Renal cortical epithelial cell (primary cell): Measurements from ENCODE around the gene EXOC3. TPM values are rescaled to one million over a fixed set of nuclear protein-coding genes. Genes with fewer than 3 reads are reported as not detected.
"Not testable (repeated sequence)": the region's sequence is repeated elsewhere in the genome, so short reads cannot be mapped to it uniquely, and the experiment has no call there.

Source experiments
- DNase-seq: peaks from one replicate; pipeline ENCODE4 v3.0.0-alpha.2; 2011; ENCODE audit warnings: low read depth
- total RNA-seq: library from RNA; depleted of rRNA; stranded (reverse); fragments of >200 nt; gene quantifications from 2 replicates; pipeline ENCODE4 v1.2.3, GENCODE V29; 2014

The EXOC3 gene
- total RNA-seq, 1 donor from 2014 or later = 56.9 TPM

GRCh38 chr5:486597-486996, 43.6 kb downstream of the EXOC3 start:
- DNase-seq = not testable (repeated sequence)

DNA sequence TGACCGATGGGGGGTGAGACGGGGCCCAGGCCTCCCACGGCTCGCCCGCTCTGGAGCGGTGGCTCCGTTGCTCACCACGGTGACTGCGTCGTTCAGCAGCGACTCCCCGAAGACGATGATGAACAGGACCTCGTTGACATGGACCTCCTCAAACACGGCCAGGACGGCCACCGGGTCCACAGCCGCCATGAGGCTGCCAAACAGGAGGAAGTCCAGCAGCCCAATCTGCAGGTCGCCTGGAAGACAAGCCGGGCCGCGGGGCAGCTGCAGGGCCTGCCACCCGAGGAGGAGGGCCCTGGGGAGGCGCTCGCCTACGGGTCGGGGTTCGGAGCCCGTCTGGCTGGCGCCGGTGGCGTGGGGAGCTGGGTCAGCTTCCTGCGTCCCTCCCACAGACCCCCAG, 45.3 kb downstream of the EXOC3 start:
- DNase-seq = no peak

- DNase-seq = no peak
Observed at GRCh38 chr5:488744-489688, 46.0 kb downstream of the EXOC3 start.

- DNase-seq = no peak
Observed at GRCh38 chr5:489689-490080, 46.7 kb downstream of the EXOC3 start.

- no peak for DNase-seq
Observed at GRCh38 chr5:490116-491106, 47.4 kb downstream of the EXOC3 start.

DNA sequence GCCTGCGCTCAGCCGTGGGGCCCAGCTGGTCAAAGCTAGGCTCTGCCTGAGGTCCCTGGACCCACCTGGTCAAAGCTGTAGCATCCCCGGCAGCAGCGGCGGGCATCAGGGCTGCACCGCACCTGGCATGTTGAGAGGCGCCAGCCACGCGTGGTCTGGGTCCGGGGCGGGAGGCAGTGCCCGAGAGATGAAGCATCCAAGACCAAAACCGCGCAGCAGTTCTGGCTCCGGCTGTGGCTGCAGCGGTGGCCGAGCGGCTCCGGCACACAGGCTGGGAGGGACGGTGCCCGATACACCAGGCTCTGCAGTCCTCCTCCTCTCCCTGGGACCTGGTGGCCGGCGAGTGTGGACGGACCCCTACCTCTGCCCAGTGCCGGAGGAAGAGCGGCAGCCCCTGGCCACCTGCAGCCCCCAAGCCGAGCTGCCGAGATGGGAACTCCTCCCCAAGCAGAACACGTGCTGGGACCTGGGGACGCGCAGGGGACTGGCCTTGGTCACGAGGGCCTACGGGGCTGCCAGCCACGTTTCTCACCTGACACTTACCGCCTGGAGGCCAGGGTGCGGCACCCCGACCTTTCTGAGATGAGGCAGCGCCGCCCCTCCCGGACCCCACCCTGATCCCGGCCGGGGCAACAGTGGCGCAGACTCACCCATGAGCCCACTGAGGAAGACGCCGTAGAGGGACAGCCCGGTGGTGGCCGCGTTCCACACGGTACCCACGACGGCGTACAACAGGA, 48.3 kb downstream of the EXOC3 start:
- no peak for DNase-seq

DNA sequence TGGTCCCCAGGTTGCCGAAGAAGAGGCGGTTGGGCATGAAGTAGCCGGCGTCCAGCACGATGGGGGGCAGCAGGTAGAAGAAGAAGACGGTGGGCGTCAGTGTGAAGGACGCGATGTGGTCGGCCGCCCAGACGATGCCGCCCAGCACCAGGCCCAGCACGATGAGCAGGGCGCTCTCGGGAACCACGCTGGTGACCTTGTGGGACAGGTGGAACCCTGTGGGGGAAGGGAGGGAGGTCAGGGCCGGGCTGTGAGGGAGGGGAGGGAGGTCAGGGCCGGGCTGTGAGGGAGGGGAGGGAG, 48.8 kb downstream of the EXOC3 start:
- DNase-seq = no peak

GRCh38 chr5:492314-492893, 49.4 kb downstream of the EXOC3 start:
- no peak for DNase-seq

DNA sequence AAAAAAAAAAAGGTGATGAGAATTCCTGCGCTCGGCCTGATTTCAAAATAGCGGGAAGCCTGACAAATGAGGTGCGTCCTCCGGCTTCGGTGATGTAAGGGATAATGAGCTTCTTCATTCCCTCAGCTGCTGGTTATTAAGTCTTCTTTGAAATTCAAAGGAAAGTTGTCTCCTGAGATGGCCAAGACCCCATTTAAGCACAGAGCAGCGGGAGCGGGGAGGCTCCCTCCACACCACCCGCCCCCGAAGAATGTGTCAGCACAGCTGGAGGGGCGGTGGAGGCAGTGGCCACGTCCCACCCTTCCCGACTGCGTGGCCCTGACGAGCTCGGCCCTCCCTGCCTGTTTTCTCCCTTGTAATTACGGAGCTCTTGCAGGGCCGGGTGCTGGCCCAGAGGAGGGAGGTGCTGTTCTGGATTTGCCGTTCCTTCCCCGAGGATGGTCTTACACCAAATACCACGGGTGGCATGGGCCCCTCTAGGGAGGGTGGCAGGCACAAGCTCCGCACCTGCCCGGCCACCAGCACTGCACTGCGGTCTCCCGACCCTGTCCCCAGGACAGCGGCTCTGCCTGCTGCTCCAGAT, 50.2 kb downstream of the EXOC3 start:
- no peak for DNase-seq

GRCh38 chr5:493758-494157, 50.8 kb downstream of the EXOC3 start:
- no peak for DNase-seq

DNA sequence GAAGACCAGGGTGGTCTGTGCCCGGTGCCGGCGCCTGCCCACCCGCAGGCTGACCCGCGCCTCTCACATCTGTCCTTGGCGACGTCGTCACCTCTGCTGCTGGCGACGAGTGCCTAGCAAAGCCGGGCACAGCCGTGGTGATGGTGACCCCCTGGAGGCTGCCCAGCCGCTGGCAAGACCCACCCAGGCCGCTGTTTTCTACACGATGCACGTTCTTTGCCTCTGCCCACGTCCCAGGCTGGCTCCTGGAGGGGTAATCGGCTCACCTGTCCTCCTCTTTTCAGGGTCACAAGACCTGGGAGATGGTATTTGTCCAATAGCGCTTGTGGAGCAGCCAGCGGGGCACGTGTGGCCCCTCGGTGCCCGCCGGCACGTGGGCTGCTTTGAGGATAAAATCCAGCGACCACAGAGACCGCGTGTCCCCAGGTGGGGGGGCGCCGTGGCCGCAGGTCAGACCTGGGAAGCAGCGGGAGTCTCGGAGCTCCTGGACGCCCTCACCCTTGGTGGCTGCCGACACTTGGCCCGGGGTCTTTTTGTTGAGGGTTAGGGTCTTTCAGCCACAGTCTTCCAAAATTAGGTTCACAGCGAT, 51.8 kb downstream of the EXOC3 start:
- no peak for DNase-seq

DNA sequence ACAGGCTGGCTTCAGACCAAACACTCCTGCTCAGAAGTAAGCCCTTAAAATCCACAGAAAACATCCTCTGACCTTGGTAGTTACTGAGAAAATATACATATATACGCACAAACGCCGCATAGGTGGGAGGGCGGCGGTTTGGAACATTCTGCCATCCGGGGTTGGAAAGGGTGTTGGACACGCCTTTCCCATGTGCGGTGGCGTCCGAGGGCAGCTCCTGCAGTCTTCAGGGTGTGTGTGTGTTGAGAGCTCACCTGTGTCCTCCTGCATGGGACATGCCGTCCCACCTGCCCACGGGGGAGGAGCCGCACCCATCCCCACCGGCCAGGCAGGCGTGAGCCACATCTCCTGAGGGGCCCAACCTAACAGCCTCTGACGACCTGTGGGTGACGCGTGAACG, 53.1 kb downstream of the EXOC3 start:
- no peak for DNase-seq

- DNase-seq = no peak
Observed at GRCh38 chr5:497090-497700, 54.2 kb downstream of the EXOC3 start.

- DNase-seq = no peak
Observed at GRCh38 chr5:497871-498509, 55.0 kb downstream of the EXOC3 start.

GRCh38 chr5:499233-500209, 56.5 kb downstream of the EXOC3 start:
- DNase-seq = no peak

DNA sequence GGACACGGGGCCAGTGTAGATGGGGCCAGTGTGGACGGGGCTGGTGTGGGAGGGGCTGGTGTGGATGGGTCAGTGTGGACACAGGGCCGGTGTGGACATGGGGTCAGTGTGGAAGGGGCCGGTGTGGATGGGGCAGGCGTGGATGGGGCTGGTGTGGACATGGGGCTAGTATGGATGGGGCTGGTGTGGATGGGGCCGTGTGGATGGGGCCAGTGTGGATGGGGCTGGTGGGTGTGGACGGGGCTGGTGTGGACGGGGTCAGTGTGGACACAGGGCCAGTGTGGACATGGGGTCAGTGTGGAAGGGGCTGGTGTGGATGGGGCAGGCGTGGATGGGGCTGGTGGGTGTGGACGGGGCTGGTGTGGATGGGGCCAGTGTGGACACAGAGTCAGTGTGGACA, 57.5 kb downstream of the EXOC3 start:
- DNase-seq = no peak

DNA sequence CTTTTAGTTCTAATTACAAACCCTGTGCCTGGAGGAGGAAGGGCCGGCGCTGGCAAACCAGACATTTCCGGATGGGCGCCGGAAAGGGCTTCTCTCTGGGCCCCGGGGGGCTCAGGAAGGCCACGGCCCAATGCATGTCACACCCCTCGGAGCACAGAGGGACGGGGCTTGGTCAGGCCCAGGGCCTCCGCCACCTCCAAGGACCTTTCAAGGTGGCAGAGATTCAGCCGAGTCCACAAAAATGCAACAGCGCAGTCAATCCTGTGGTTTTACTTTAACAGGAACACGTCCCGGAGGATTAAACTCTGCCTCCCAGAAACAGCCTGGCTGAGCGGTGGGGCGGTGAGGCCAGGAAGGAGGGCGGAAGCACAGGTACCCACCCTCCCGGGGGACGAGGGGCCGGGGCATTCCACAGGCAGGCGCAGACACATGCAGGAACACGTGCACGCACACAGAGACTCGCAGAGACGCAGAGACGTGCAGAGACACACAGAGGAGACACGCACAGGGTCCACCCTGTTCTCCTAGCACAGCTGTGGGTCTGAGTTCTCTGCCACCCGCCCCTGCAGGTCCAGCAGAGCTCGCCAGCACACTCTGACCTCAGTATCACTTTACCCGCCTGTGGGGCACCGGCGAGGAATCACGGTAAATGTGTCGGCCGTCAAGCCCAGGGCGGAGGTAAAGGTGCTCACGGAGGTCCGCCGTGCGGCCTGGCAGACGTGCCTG, 58.3 kb downstream of the EXOC3 start:
- DNase-seq = peak; percentile 19

DNA sequence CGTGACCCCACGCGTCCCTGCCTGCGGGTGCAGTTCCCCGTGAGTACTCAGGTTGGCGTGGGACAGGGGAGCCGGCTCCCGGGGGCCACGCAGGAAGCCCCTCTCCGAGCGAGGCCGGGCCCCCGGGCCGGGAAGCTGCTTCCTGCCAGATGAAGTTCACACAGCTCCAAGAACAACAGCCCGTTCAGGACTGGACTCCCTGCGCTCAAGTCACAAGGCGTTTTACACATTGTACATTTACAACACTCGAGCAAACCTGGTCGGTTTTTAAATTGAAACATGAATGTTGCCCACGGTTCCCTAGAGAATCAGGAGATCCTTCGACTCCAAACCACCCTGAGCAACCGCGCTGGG, 58.8 kb downstream of the EXOC3 start:
- peak; percentile 18 for DNase-seq
